K562 (cell line): ENCODE measurements around the gene ANKMY1. TPM values are rescaled to one million over a fixed set of nuclear protein-coding genes. Genes with fewer than 3 reads are reported as not detected.

Experiments
- ATAC-seq: fragments of 200-7000 bp; cut with Tn5 transposase; 3 replicates; pipeline ENCODE4 v1.9.1; 2020; ENCODE audit warnings: moderate library complexity
- BruUV-seq: library from RNA; stranded (reverse); fragments of 400-500 nt; replicated peaks from 2 replicates; lab custom pipeline; 2021; lab: Mats Ljungman, UMichigan
- CTCF ChIA-PET: fragments of 300-600 bp; formaldehyde crosslinking; extraction: SDS; loops from one replicate; lab custom pipeline; 2021; ENCODE audit warnings: low intra/inter-chr PET ratio; lab: Yijun Ruan, JAX
- POLR2A ChIA-PET: fragments of 300-600, 350-650 bp; sonication (Branson Sonifier 250); formaldehyde crosslinking; extraction: SDS; loops from one replicate; lab custom pipeline; 2021; ENCODE audit warnings: antibody characterized with exemption, inconsistent platforms; lab: Yijun Ruan, JAX
- DNase-seq, 4 experiments: peaks; one replicate each; pipeline versions ENCODE4 v3.0.0 to v3.0.0-alpha.2; 2011 to 2018; ENCODE audit warnings: low spot score in 3 of 4, mixed read lengths in 3 of 4; ENCODE audit errors: extremely low read depth in 1 of 4
- FAIRE-seq: peaks from 2 replicates; lab custom pipeline; 2011; peaks lifted over from hg19 to GRCh38; lab: Jason Lieb, UNC
- H2AFZ ChIP-seq: 2 replicates; pipeline ENCODE4 v1.6.0; 2011; ENCODE audit warnings: low read depth, low read length, control low read depth, inconsistent platforms
- H3K27ac ChIP-seq: fragments of 200-600 bp; 3 replicates; pipeline ENCODE4 v1.8.0; 2011; ENCODE audit warnings: low read depth, mild to moderate bottlenecking, control low read depth, inconsistent platforms, low read length, moderate library complexity, mixed read lengths; ENCODE audit errors: extremely low read depth
- H3K27me3 ChIP-seq, 2 experiments: fragments of 300-600 bp in 1 of 2; 2 replicates in 1 of 2; 3 replicates in 1 of 2; pipeline versions ENCODE4 v1.6.0 to v1.8.0; 2011; ENCODE audit warnings: inconsistent platforms in 2 of 2, low read length in 2 of 2, mild to moderate bottlenecking in 1 of 2, mixed read lengths in 1 of 2, moderate library complexity in 1 of 2; ENCODE audit not compliant: control insufficient read depth in 2 of 2, insufficient read depth in 2 of 2
- H3K36me3 ChIP-seq: fragments of 300-600 bp; 3 replicates; pipeline ENCODE4 v1.8.0; 2011; ENCODE audit warnings: mild to moderate bottlenecking, low read length, inconsistent platforms; ENCODE audit not compliant: control insufficient read depth, insufficient read depth
- H3K4me1 ChIP-seq, 2 experiments: fragments of 200-600 bp in 1 of 2; replicated peaks in 1 of 2; 2 replicates in 1 of 2; 3 replicates in 1 of 2; pipeline versions ENCODE4 v1.5.1 to v1.8.0; 2011; ENCODE audit warnings: inconsistent platforms in 2 of 2, low read length in 2 of 2, mild to moderate bottlenecking in 1 of 2, mixed read lengths in 1 of 2, moderate library complexity in 1 of 2; ENCODE audit not compliant: control insufficient read depth in 2 of 2, insufficient read depth in 2 of 2
- H3K4me2 ChIP-seq: 2 replicates; pipeline ENCODE4 v1.6.1; 2011; ENCODE audit warnings: low read length, control low read depth, inconsistent platforms, mixed read lengths; ENCODE audit not compliant: insufficient read depth
- H3K4me3 ChIP-seq: fragments of 200-600 bp; sonication (generic), shearing (Covaris generic); 2 replicates; pipeline ENCODE4 v1.5.1; 2016; ENCODE audit warnings: control low read depth, inconsistent platforms
- H3K79me2 ChIP-seq: fragments of 200-600 bp; 3 replicates; pipeline ENCODE4 v1.8.0; 2011; ENCODE audit warnings: low read length, inconsistent platforms; ENCODE audit not compliant: control insufficient read depth, insufficient read depth
- H3K9ac ChIP-seq, 2 experiments: 2 replicates each; pipeline versions ENCODE4 v1.6.0 to v1.6.1; 2011; ENCODE audit warnings: low read depth in 2 of 2, low read length in 2 of 2, control low read depth in 1 of 2, inconsistent platforms in 1 of 2, mild to moderate bottlenecking in 1 of 2, mixed read lengths in 1 of 2; ENCODE audit not compliant: insufficient read depth in 1 of 2
- H3K9me1 ChIP-seq: one replicate; pipeline ENCODE4 v1.6.0; 2011; ENCODE audit warnings: inconsistent platforms, mild to moderate bottlenecking, low read length, moderate library complexity; ENCODE audit not compliant: control insufficient read depth, insufficient read depth
- H3K9me3 ChIP-seq: replicated peaks from 2 replicates; pipeline ENCODE4 v1.5.1; 2011; ENCODE audit warnings: low read depth, low read length, inconsistent platforms; ENCODE audit not compliant: control insufficient read depth, insufficient read depth
- H4K20me1 ChIP-seq: replicated peaks from 2 replicates; pipeline ENCODE4 v1.6.1; 2011; ENCODE audit warnings: low read length, inconsistent platforms, mixed read lengths; ENCODE audit not compliant: control insufficient read depth, insufficient read depth
- CC2D1A ChIP-seq: fragments of 450-650 bp; IDR thresholded peaks from 2 replicates; pipeline ENCODE4 v1.6.1; 2017; ENCODE audit warnings: mild to moderate bottlenecking
- CHCHD3 ChIP-seq: fragments of 250-450 bp; sonication (Bioruptor Pico); IDR thresholded peaks from 2 replicates; pipeline ENCODE4 v2.1.2; 2022; ENCODE audit warnings: mild to moderate bottlenecking
- GABPB1 ChIP-seq: sonication (generic); formaldehyde crosslinking; IDR thresholded peaks from 2 replicates; pipeline ENCODE4 v1.8.0; 2022; ENCODE audit warnings: mild to moderate bottlenecking, missing genetic modification reagents
- HES1 ChIP-seq: fragments of 450-650 bp; IDR thresholded peaks from 2 replicates; pipeline ENCODE4 v1.6.1; 2016; ENCODE audit warnings: low read depth, mild to moderate bottlenecking, moderate library complexity
- NFXL1 ChIP-seq: fragments of 450-650 bp; formaldehyde crosslinking; IDR thresholded peaks from 2 replicates; pipeline ENCODE4 v1.4.0; 2021; ENCODE audit warnings: mild to moderate bottlenecking
- NKRF ChIP-seq: fragments of 450-650 bp; IDR thresholded peaks from 2 replicates; pipeline ENCODE4 v1.6.1; 2016; ENCODE audit warnings: borderline replicate concordance
- PKNOX1 ChIP-seq: fragments of 450-650 bp; IDR thresholded peaks from 2 replicates; pipeline ENCODE4 v1.6.1; 2016
- POLR2B ChIP-seq: fragments of 450-650 bp; IDR thresholded peaks from 2 replicates; pipeline ENCODE4 v1.6.1; 2018; ENCODE audit warnings: low read depth; ENCODE audit not compliant: partially characterized antibody
- U2AF1 ChIP-seq: fragments of 200-400 bp; formaldehyde crosslinking; optimal IDR thresholded peaks from 2 replicates; pipeline ENCODE3; 2017; ENCODE audit warnings: mild to moderate bottlenecking, low read depth, low read length, moderate library complexity
- ZNF146 ChIP-seq: IDR thresholded peaks from one replicate; pipeline ENCODE4 v1.6.1; 2018; ENCODE audit warnings: missing compliant biosample characterization; ENCODE audit not compliant: unreplicated experiment
- ZNF274 ChIP-seq: IDR thresholded peaks from 2 replicates; pipeline ENCODE4 v1.6.1; 2011; ENCODE audit warnings: low read depth, mild to moderate bottlenecking, low read length, moderate library complexity, borderline replicate concordance
- ZNF3 ChIP-seq: fragments of 250-450 bp; sonication (Bioruptor Pico); IDR thresholded peaks from 2 replicates; pipeline ENCODE4 v1.5.0; 2021; ENCODE audit warnings: mild to moderate bottlenecking, moderate library complexity
- ZNF551 ChIP-seq: fragments of 250-450 bp; sonication (Bioruptor Pico); IDR thresholded peaks from 2 replicates; pipeline ENCODE4 v1.5.0; 2021; ENCODE audit warnings: mild to moderate bottlenecking, moderate library complexity
- ZNF717 ChIP-seq: fragments of 250-450 bp; sonication (Bioruptor Pico); IDR thresholded peaks from 2 replicates; pipeline ENCODE4 v1.5.0; 2021
- ZNF740 ChIP-seq, 3 experiments: fragments of 200-800 bp in 1 of 3; sonication (Bioruptor generic) in 1 of 3; sonication (generic) in 1 of 3; formaldehyde crosslinking in 1 of 3; IDR thresholded peaks; 2 replicates each; pipeline versions ENCODE4 v1.6.1 to v1.8.0; 2016 to 2022; ENCODE audit warnings: mild to moderate bottlenecking in 2 of 3, missing compliant biosample characterization in 2 of 3, missing genetic modification characterization in 2 of 3, missing genetic modification reagents in 1 of 3
- WGBS: fragments of 100-300 bp; shearing (Covaris generic); methylation state at CpG from one replicate; pipeline ENCODE4 v1.1.6; 2016; ENCODE audit warnings: low coverage, mixed read lengths; ENCODE audit not compliant: insufficient coverage; ENCODE audit errors: missing lambda C conversion rate; 5-methylcytosine and 5-hydroxymethylcytosine counted together
- in situ Hi-C: fragments of 300-500 bp; cut with MboI; formaldehyde crosslinking; loops from 4 replicates; pipeline ENCODE4 v1.15.0; 2018; ENCODE audit warnings: inconsistent platforms, mixed read lengths
- intact Hi-C: fragments of 100-400 bp; cut with micrococcal nuclease; formaldehyde crosslinking; loops from 2 replicates; pipeline ENCODE4 v1.14.2; 2022
- polyA plus RNA-seq, 8 experiments: library from polyadenylated mRNA; depleted of rRNA in 4 of 8; stranded (reverse) in 5 of 8; unstranded in 3 of 8; fragments of >200 nt; fragmentation: Nextera tagmentation in 2 of 8; fragmentation: Illumina TruSeq in 1 of 8; extraction: Ambion mirVana in 2 of 8; extraction: Trizol in 1 of 8; gene quantifications; 2 replicates each; pipeline versions ENCODE4 v1.2.1 to v1.2.3, GENCODE V29; 2011 to 2014; ENCODE audit warnings: inconsistent platforms in 1 of 8, missing spikeins in 1 of 8
- total RNA-seq, 7 experiments: library from RNA; depleted of rRNA in 6 of 7; stranded (reverse); fragments of >200 nt in 6 of 7; fragmentation: Illumina TruSeq in 2 of 7; extraction: Trizol in 2 of 7; gene quantifications; 2 replicates each; pipeline versions ENCODE4 v1.2.1 to v1.2.3, GENCODE V29; 2011 to 2021; ENCODE audit warnings: low replicate concordance in 1 of 7

The ANKMY1 gene
- total and polyA plus RNA-seq, 9 of the 15 experiments (the other 6 are each of a cell fraction or from before 2014, with no cell fraction given) = 0.75 to 15.1 (median 11.7) TPM

GRCh38 chr2:240508832-240509545, 48.8 kb downstream of the ANKMY1 start:
- no peaks in the 10 kb centered on the region for H4K20me1 ChIP-seq
- no peak overlapping the region for H3K4me3 ChIP-seq
- H3K9me1 ChIP-seq = no peaks in the 10 kb centered on the region
- H3K27ac ChIP-seq = no peak overlapping the region
- H3K36me3 ChIP-seq = peaks cover 20% of the 10 kb centered on the region; the same call in 2 of the 3 replicates
- H3K9ac ChIP-seq = no peak overlapping the region
- H3K79me2 ChIP-seq = no peaks in the 10 kb centered on the region
- ATAC-seq = no peak
- no peak overlapping the region for H2AFZ ChIP-seq
- TF ChIP-seq CHCHD3 (CRISPR knock-in tag) (no peak), CC2D1A (no peak), NKRF (no peak), U2AF1 (no peak), ZNF551 (CRISPR knock-in tag) (no peak), GABPB1 (CRISPR knock-in tag) (no peak), ZNF146 (CRISPR knock-in tag) (no peak), PKNOX1 (no peak), ZNF3 (CRISPR knock-in tag) (no peak), POLR2B (no peak), ZNF717 (CRISPR knock-in tag) (no peak), NFXL1 (CRISPR knock-in tag) (no peak), ZNF274 (no peak), HES1 (no peak), ZNF740 (CRISPR knock-in tag; IDR thresholded peaks at IDR 0.05) (no peak), ZNF740 (tag; IDR thresholded peaks at IDR 0.05) (no peak)
- in situ Hi-C loops = no loop called here
- H3K27me3 ChIP-seq = no peaks in the 10 kb centered on the region
- POLR2A ChIA-PET = interaction anchor here (0.9 kb wide), 1 partner anchor 12 kb away, joined by 3 read pairs; no protein-coding TSS in a partner anchor
- no peaks in the 10 kb centered on the region for H3K9me3 ChIP-seq
- H3K4me1 ChIP-seq = peaks cover under 1 to 9% of the 10 kb centered on the region in 2 experiments; a peak in 2 of 5 replicates
- no peak overlapping the region for H3K4me2 ChIP-seq
- no peak for DNase-seq
- WGBS = 95% methylated on average over 5 of the region's 7 CpGs
- BruUV-seq = no TSS peak
- intact Hi-C loops = no loop called here
- CTCF ChIA-PET = no interaction called here
- no peak for FAIRE-seq
